Transverse colon (tissue), 4 donors: ENCODE results near the gene ANGPTL8.

ENCODE experiments used
- CTCF ChIP-seq, 5 experiments: fragments of 200-600 bp in 3 of 5; fragments of 450-650 bp in 2 of 5; sonication (generic) in 3 of 5; IDR thresholded peaks; 1 replicate in 2 of 5; 2 replicates in 3 of 5; pipeline ENCODE4 v1.5.1; 2016 to 2017; ENCODE audit warnings: antibody characterized with exemption in 5 of 5, inconsistent platforms in 3 of 5, mild to moderate bottlenecking in 2 of 5, moderate library complexity in 1 of 5
- EP300 ChIP-seq: sonication (generic); formaldehyde crosslinking; IDR thresholded peaks from one replicate; pipeline ENCODE4 v1.6.1; 2017; ENCODE audit warnings: antibody characterized with exemption, low read depth
- POLR2AphosphoS5 ChIP-seq, 3 donors: sonication (generic); formaldehyde crosslinking; IDR thresholded peaks; one replicate each; pipeline ENCODE4 v1.6.1; 2016; ENCODE audit warnings: antibody characterized with exemption in 3 of 3

GRCh38 chr19:11194656-11195558, 44.5 kb upstream of the ANGPTL8 start:
- TF ChIP-seq CTCF (IDR thresholded peaks at IDR 0.05) (no peak), EP300 (no peak), POLR2AphosphoS5 (IDR thresholded peaks at IDR 0.05) (no peak)
